ENCODE results near the gene KRT85.

KRT85 gene

DNA sequence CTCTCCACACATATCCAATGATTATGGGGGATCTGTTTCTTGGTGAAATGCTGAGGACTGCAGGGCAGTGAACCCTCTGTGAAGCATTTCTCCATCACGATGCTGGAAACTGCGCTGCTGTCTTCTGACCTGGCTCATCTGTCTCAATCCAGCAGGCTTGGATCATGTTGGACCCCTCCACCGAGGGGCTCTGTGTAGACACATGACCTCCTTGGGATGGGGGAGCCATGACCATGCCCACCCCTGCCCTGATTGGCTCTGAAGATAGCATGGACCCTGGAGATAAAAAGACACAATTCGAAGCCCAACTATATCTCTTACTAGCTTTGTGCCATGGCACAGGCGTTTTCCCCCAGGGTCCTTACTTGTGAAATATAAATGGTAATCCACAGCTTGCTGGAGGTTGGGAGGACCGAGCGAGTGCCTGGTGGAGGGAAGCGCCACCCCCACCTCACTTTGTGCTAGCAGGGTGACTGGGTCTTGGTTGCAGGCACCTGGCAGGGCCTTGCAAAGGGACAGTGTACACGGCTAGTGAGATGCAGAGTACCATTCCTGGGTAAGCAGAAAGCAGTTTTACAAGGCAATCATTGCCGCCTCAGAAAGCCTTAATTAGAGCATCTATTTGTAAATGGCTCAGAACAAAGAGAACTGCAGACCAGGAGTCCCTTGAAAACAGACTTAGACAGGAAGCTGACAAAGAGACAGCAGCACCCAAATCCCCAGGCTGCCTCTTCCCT, 43.7 kb downstream of the KRT85 start:
- ATAC-seq: no peak
- DNase-seq: no peak

DNA sequence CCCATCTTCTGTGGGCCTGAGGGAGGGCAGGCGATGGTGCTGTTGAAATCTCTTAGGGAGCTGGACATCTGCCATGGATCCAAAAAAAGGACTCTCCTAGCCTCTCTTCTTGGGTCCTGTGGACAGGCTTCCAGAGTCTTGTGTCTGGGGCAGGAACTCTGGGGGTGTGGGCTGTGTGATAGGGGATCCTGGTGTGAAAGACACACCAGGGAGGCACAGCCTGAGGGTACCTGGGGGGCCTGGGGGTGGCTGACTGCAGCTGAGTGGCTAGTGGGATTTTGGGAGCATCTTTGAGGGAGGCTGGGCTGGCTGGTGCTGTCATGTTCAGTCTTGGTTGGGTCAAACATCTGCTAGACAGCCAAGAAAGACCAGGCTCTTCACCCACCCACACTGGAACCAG, 44.3 kb downstream of the KRT85 start:
- ATAC-seq (no peak), DNase-seq (no peak)

DNA sequence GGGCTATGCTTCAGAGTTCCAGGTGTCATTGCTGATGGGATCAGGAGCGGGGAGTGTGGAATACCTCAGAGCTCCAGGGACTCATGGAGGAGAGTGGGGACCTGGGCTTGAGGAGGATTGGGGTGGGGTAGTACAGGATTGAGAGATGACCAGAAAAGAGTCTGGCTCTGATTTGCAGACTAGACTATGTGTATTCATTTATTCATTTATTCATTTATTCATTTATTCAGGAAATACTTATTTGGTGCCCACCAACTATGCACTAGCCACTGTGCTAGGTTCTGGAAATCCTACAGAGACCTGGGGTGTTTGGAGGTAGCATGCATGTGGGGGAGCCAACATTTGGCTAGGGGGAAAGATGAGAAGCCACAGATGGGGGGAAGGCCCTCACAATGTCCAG, 45.2 kb downstream of the KRT85 start:
- ATAC-seq (no peak), DNase-seq (no peak)

DNA sequence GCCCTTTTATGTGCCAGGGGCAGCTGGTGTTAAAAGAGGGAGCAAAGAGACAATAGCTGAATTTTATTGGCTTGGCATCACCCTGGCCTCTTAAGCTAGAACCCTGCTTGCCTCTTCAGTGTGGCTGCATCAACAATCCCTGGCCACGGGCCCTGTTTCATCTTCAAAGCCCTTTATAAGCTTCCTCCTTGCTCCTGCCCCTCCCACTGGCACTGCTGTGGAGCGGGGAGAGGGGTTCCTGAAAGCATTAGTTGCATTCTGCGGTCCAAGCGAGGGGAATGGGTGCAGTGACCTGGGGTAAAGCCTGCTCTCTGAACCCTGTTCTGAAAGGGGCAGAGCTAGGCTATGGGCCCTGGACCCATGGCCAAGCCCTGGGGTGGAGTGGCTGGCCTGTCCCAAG, 45.9 kb downstream of the KRT85 start:
- DNase-seq (no peak), ATAC-seq (no peak)

DNA sequence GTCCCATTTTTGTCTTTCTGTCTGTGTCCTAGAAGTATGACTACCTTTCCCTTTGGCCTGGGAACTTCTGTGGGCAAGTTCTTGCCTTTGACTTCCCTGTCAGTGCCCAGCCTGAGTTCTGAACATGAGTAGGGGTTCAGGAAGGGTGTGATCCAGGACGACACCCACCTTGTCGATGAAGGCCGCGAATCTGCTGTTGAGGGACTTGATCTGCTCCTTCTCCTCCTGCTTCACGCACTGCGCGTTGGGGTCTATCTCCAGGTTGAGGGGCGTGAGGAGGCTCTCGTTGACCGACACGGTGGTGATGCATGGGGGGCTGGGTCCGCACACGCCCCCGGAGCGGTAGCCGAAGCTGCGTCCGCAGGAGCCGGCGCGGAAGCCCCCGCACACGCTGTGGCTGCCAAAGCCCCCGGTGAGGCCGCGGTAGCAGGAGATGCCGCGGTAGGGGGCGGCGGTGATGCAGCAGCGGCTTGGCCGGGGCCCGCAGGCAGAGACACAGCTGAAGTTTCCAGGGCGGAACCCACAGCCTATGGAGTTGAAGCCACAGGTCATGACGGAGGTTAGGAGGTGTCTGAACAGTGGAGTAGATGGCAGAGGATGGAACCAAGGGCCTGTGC, 46.4 kb downstream of the KRT85 start, which contains the start of gene KRT83:
Gene KRT83 (minus strand): TSS at position 615 of the 617 bp plus-strand sequence. CDS start 63 bp downstream, at position 552.
- ATAC-seq: no peak
- no peak for DNase-seq

DNA sequence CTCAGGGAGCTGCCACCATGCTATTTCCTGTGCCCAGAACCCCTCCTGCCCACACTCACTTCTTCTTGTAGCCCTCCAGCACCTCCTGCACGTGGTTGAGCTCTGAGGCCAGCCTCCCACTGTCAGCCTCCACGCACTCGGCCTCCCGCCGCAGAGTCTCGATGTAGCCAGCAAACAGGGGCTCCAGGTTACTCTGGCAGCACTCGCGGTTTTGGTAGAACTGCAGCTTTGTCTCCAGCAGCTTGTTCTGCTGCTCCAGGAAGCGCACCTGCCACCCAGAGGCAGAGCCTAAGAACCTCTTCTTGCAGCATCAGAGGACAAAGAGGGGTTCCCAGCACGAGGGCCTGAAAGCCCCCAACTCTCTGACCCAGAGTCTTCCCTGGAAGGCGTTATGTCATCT, 48.2 kb downstream of the KRT85 start:
- no peak for ATAC-seq
- DNase-seq: no peak

DNA sequence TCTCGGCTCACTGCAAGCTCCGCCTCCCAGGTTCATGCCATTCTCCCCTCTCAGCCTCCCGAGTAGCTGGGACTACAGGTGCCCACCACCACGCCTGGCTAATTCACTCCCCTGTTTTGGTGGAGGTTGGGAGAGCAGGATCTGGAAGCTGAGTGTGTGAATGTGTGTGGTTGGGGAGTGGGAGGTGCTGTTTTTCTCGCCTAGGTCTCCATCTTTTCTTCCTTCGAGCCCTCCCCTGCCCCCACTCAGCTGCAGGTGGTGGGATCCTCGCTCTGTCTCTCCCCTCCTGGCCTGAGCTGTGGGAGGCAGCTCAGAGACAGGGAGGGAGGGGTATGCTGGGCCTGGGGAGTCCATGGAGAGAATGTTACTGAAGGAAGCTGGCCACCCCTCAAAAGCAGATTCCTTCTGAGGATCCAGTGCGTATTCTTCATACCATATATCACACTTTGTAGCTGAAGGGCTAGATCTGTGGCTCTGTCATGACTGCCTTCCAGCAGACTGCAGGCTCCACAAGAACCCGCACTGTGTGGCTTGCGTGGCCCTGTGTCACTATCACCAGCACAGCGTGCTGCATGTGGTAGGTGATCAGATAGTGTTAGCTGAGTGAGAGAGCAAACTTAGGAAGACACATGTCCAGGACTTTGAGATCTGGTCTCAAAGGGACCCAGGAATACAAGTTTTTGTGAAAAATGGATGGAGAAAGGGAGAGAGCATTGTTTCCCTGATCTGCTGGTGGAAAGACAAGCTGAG, 48.9 kb downstream of the KRT85 start:
- DNase-seq (no peak), ATAC-seq (no peak)

DNA sequence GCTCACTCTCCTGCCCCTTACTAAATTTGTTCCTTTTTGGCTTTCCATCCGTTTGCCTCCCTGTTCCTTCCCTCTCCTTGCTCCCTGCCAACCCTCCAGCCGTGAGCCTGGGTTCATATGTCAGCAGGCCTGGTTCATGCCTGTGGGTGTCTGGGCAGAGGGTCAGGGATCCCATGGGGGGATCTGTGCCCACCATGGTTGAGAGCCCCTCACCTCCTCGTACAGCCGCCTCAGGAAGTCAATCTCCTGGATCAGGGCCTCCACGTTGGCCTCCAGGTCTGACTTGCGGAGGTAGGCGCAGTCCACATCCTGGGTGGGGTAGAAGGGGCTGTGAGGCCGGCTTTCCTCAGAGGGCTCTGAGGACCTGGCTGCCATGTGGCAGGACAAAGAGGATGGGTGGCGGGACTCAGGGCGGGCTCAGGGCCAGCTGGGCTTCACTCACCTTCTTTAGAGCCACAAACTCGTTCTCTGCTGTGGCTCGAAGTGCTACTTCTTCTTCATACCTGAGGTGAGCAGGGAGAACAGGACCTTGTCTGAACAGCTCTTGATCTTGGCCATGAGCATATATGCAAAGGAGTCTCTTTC, 49.7 kb downstream of the KRT85 start:
- ATAC-seq (no peak), DNase-seq (no peak)

DNA sequence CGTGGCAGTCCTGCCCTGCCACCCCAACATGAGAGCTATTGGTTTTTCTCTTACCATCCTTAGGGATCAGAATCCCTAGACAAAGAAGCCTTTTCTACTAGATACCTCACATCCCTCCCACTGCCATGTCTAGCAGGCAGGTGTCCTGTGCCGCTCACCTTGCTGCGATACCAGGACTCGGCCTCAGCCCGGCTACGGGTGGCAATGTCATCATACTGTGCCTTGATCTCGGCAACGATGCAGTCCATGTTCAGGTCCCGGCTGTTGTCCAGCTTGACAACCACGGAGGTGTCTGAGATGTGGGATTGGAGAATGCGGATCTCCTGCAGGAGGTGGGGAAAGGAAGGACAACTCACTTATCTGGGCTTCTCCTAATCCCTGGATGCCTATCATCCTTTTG, 50.6 kb downstream of the KRT85 start:
- no peak for DNase-seq
- no peak for ATAC-seq

DNA sequence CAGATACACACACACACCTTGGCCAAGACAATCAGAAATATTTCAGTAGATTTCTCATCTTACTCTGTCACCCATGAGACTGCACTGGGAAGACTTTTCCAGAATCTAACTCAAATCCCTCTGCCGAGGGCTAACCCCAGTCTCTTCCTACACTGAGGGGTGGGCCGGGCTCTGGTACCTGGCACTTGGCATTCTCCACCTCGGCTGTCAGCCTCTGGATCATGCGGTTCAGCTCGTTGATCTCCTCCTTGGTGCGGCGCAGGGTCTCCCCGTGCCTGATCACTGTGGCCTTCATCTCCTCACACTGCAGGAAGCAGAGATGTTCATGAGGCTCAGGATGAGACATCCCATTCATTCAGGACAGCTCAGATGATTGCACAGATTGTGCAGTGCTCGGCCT, 51.0 kb downstream of the KRT85 start:
- ATAC-seq (no peak), DNase-seq (no peak)

DNA sequence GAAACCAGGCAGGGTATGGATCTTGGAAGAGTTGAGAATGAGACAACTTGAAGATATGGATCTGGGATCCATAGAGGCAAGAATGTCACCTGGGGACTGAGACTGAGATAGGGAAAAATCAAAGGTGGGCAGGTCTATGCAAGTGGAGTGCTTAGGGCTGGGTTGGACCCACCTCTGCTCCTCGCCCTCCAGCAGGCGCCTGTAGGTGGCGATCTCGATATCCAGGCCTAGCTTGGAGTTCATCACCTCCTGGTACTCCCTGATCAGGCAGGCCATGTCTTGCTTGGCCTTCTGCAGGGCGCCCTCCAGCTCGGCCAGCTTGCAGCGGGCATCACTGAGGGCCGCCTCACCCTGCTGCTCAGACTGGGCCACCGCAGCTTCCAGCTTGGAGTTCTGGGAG, 51.6 kb downstream of the KRT85 start:
- ATAC-seq (peak; percentile 50), DNase-seq (peak; percentile 45)

DNA sequence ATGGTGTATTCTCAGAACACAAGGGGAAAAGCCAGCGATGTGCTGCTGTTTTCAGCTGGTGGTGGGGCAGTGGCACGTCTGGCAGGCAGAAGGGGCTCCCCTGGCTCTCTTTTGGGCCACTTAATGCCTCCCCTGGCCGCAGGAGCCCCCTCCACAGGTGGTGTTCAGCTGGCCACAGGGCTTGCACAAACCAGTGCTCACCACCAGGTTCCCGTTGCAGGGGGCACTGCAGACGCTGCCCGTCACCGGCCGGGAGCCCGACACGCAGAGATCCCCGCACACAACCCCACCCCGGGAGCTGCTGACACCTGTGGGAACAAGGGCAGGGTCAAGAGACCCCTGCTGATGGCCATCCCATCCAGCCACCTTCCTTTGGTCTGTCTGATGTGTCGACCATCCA, 52.8 kb downstream of the KRT85 start:
- DNase-seq (no peak), ATAC-seq (no peak)

DNA sequence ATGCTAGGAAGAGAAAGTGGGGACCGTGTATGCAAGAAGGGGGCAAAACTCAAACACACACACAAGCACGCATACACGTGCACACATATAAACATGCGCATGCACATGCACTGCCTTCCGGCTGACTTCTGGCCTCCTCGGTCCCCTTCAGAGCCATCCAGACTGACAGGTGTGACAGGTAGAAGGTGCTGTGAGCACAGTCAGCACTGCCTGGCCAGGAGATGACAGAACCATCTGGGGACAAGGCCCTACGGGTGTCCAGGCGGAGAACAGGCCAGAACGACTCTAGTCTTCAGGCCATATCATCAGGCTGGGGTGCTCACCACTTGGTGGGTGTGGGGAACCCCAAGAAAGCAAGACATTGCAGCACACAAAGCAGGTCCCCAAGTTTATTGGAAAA, 53.4 kb downstream of the KRT85 start:
- ATAC-seq: no peak
- no peak for DNase-seq

DNA sequence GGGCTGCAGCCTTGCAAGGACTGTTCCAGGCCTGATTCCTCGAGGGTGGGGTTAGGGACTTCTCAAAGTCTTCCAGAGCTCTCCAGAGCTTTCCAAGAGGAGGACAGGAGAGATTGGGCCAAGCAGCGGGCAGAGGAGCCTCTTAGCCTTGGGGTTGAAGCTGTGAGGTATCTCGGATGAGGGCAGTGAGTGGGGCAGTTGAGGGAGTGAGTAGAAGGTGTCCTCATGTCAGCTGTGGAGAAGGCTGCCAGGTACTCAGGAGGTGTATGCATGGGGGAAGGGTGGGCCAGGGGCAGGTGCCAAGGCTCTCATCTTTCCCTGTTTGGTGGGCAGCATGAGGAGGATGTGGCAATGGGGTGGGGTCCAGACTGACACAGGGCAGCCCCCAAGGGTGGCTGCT, 53.8 kb downstream of the KRT85 start:
- ATAC-seq (no peak), DNase-seq (no peak)

DNA sequence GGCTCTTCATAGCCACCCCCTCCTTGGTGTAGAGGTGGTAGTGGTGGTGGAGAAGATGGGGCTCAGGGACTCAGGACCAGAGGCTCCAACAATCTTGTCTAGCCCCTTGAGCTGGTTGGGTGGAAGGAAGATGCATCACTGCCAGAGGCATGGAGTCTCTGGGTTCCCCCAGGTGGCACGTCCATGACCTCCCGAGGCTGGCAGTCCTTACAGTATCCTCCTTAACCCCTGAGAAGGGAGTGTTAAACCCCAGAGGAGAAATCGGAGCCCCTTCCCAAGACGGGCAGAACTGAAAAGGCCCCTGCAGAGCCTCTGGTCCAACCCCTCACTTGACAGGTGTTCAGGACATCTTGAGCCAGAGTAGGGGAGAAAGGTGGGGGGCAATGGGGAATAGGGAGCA, 55.2 kb downstream of the KRT85 start:
- no peak for ATAC-seq
- no peak for DNase-seq

DNA sequence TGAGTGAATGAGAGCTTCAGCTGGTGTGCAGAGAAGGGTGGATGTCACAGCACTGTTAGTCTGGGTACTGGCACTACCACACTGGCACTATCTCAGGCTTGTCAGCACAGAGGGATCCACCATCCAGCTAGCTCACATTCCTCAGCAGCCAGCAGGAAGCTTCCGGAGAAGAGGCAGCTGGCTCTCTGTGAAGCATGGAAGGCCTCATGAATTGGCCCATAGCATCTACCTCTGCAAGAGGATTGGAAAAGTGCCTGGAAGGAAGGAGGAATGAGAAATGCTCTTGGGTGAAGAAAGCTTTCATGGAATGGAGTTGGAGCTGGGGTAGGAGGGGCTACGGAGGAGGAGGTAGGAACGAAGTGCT, 56.0 kb downstream of the KRT85 start:
- ATAC-seq: no peak
- DNase-seq: no peak

DNA sequence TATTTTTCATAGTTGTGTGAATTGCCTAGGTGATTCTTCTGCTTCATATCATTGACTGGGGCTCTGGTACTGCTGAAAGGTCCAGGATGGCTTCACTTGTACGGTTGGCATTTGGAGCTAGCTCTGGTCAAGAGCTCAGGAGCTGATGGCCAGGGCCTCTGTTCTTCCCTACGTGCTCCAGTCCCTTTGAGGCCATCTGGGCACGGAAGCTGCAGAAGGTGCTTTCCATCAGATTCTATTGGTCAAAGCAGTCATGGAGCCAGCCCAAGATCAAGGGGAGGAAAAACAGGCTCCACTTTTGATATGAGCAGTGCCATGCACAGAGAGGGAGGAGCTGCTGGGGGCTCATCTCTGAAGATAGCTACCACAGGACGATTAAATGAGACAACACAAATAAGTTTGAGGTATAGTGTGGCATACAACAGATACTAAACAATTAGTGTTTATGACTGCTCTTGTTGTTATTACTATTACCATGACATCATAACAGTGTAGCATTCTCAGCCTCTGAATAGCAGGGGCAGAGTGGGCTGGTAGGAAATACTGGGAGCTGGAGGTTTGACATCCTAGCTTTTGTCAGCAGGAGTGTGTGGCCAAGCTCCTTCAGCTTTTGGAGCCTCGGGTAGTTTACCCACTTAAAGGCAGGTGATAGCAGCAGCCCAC, 56.5 kb downstream of the KRT85 start:
- ATAC-seq (no peak), DNase-seq (no peak)
